Endometrial microvascular endothelial cells (primary cell): Measurements from ENCODE around the gene RASA3. TPM values are rescaled to one million over a fixed set of nuclear protein-coding genes. Genes with fewer than 3 reads are reported as not detected.

Experiments
- in situ Hi-C: cut with HindIII; loops from 2 replicates; pipeline ENCODE4 v1.10.0; 2017; ENCODE audit warnings: low sequenced_read_pairs, low pct_unique_long_range_greater_than_20kb; ENCODE audit errors: inconsistent ontology term
- total RNA-seq: library from RNA; depleted of rRNA; stranded (reverse); fragments of >200 nt; gene quantifications from one replicate; pipeline ENCODE4 v1.2.3, GENCODE V29; 2015; ENCODE audit errors: inconsistent ontology term

RASA3 gene
- total RNA-seq, 1 donor from 2014 or later, result 56.0 TPM

DNA sequence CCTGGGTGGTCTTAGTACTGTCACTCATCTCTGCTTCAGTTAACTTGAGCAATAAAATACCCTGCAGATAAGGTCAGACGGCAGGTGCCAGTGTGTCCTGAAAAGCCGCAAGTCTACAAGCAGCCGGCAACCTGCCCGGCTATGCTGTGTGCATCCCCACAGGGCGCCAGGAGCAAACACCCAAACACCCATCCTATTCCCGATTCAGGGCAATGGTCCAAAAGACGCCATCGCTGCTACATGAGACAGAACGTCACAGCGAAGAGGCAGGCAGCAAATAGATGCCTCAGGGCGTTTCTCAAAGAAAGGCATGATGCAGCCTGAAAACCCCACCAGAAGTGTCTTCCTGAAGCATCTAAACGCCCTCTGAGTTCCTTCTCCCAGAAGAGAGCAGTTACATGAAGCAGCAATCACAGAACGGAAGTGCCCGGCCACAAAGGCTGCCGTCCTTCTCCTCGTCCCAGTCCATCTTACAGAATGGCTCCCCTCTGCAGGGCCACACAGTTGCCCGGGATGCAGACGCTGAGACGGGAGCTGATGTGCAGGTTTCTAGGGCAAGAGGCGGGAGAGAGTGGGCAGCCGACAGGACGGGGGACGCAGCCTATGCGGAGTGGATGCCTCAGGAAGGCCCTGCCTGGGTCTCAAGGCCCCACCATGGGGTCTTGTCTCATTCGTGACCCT is 35.1 kb downstream of the RASA3 start:
- in situ Hi-C loops, result no loop called here

DNA sequence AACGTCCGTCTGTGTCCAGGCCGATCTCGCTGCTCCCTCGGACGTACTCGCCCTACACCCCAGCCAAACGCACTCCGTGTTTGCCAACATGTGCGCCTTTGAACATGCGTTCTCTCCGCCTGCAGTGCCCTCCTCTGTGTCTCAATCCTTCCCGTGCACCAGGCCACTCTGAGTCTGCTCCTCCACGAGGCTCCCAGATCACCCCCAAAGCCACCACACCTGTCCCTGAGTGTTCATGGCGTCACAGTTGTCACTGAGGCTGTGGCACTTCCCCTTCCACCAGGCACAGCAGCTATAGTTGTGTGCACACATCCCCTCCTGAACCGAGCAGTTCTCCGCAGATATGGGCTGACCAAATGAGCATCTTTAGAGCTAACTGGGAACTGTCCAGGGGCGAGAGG is 35.6 kb downstream of the RASA3 start:
- in situ Hi-C loops, result no loop called here

DNA sequence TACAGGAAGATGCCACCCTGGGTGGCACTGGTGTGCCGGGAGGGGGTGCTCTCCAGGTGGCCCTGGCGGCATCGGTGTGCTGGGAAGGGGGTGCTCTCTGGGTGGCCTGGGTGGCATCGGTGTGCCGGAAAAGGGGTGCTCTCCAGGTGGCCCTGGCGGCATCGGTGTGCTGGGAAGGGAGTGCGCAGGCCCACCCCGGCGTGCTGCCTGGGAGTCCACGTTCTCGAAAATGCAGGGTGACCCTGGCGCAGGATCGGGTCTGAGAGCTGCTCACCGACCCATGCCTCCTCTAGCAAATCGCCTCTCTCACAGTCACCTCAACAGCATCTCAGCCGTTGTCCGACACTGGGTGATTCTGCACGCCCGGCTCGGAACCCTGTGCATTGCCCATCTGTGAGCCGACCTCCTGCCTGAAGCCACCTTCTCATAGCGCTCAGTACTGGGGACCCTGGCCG is 36.4 kb downstream of the RASA3 start:
- in situ Hi-C loops, result no loop called here

DNA sequence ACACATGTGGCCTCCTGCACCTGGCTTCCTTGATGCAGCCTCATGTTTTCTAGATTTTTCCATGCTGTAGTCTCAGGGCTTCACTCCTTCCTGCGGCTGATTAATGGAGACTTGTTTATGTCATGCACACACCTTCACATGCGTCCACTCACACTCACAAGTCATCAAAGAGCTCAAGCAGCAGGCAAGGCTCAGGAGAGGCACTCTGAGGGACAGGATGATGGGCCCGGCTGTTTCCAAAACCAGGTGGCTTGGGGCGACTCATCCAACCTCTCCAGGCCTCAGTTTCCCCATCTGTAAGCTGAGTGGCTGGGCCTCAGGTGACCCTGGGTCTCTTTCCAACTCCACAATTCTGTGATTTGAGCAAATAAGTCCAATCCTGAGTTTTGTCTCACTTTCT is 36.9 kb downstream of the RASA3 start:
- in situ Hi-C loops, result no loop called here

DNA sequence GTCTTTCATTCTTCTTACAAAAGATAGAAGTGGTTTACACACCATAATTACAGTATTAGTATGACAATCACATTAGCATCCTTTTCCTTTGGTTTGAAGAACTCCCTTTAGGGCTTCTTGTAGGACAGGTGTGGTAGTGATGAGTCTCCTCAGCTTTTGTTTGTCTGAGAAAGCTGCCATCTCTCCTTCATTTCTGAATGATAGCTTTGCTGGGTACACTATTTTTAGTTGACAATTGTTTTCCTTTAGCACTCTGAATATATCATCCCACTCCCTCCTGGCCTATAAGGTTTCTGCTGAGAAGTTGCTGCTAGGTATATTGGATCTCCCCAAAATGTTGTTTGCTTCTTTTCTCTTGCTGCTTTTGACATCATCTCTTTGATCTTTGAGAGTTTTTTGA is 39.3 kb downstream of the RASA3 start:
- in situ Hi-C loops, result no loop called here

DNA sequence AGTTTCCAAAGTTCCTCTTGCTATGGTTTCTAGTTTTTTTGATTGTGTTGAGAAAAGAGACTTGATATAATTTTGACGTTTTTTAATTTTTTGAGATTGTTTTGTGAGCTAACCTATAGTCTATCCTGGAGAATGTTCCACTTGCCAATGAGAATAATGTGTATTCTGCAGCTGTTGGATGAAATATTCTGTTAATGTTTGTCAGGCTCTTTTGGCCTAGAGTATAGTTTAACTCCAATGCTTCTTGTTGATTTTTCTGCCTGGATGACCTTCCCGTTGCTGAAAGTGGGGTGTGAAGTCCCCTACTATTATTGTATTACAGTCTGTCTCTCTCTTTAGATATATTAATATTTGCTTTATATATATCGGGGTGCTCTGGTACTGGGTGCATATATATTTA is 40.0 kb downstream of the RASA3 start:
- in situ Hi-C loops, result no loop called here

DNA sequence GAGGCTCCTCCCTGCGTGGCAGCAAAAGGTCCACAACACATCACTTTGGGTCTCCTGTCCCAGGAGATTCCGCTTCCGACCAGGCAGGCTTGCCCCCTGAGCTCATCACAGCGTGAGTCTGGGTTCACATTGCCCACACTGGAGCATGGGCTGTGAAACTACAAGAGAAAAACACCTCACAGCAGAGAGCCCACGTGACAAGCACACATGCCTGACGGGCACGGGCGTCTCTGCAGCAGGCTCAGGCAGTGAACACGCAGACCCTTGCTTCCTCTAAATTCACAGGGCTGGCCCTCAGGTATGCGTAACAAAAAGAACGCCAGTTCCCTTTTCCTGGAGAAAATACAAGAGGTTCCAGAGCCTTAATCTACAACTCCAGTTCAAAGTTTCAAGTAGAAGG is 41.9 kb downstream of the RASA3 start:
- in situ Hi-C loops, result no loop called here

DNA sequence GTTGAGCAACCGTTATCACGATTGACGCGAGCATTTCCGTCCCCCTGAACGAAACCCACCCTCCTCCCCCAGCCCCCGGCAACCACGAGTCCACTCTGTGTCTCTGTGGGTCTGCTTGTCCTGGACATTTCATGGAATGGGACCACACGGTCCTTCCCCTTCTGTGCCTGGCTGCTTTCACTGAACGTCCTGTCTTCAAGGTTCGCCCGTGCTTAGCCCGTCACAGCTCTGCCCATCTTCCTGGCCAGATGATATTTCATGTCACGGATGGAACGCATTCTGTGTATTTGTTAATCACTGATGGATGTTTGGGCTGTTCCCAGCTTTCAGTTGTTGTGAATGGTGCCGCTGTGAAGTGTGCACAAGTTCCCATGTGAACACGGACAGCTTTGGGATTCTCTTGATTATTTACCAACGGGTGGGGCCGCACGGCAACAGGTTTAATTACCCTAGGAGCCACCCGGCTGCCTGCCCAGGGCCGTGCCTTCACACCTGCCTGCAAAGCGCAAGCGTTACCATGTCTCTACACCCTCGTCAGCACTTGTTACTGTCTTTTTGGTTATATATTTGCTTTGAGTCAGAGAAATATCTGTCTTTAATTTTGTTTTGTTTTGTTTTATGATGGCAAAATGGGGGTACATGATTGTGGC is 42.5 kb downstream of the RASA3 start:
- in situ Hi-C loops, result no loop called here

DNA sequence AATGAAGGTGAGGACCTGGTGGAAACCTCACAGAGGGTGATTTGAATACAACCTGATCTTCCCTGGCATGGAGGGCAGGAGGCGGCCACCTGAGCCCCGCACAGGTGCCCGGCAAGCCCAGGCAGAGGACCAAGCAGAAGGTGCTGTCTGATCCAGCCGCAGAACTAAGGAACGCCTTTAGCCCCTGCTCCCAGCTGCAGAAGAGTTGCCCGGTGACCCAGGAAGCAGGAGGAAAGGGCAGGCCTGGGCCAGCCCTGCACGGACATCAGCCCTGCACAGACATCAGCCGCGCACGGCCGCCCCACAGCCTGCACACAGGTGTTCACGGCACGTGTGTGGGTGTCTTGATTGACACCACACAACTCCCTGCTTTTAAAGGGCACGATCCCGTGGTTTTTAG is 43.1 kb downstream of the RASA3 start:
- in situ Hi-C loops, result no loop called here

DNA sequence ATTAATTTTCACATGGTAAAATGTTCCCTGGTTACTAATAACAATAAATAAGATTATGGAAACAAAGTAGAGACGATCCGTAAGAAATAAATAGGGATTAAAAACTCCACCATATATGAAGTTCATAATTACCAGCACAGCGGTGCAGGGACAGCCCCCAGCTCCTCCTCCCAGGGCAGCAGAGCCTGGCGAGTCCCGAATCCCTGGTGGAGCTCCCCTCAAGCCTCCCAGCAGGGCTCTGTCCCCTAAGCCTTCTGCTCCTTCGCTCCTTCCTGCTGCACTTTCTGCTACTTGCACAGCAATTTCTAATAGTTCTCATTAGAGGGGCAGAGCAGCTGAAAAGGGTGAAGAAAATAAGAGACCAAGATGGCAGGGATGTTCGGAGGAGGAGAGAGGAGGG is 43.6 kb downstream of the RASA3 start:
- in situ Hi-C loops, result no loop called here

DNA sequence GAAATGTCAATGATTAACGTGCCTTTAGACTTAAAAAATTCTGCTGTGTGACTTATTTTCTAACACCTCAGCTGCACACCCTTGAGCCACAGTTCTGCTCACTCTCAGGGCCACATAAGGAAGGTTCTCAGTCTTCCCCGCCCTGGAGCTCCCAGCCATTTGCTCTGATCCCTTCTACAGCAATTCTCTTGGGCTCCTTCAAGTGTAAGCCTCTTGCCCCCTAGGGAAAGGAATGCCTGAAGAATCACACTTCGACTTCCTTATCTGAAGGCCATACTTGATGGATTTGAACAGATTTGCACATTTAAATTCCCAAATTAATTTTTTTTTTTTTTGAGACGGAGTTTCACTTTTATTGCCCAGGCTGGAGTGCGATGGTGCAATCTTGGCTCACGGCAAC is 44.2 kb downstream of the RASA3 start:
- in situ Hi-C loops, result no loop called here

DNA sequence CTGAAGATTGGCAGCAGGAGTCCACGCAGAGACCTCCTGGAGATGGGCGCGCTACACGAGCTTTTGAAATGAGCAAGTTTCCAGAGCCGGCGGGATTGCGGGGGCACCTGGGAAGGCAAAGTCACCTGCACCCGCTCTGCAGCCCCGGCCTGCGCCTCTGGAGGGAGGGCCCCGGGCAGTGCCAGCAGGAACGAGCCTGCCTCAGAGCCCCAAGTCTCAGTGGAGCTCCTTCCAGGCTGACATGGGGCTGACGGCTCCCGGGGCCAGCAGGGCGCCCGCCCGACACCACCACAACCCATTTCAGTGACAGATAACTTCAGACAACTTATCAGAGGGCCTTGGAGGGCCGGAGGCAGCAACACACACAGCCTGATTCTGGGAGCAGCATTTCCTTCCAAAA is 45.0 kb downstream of the RASA3 start:
- in situ Hi-C loops, result no loop called here

DNA sequence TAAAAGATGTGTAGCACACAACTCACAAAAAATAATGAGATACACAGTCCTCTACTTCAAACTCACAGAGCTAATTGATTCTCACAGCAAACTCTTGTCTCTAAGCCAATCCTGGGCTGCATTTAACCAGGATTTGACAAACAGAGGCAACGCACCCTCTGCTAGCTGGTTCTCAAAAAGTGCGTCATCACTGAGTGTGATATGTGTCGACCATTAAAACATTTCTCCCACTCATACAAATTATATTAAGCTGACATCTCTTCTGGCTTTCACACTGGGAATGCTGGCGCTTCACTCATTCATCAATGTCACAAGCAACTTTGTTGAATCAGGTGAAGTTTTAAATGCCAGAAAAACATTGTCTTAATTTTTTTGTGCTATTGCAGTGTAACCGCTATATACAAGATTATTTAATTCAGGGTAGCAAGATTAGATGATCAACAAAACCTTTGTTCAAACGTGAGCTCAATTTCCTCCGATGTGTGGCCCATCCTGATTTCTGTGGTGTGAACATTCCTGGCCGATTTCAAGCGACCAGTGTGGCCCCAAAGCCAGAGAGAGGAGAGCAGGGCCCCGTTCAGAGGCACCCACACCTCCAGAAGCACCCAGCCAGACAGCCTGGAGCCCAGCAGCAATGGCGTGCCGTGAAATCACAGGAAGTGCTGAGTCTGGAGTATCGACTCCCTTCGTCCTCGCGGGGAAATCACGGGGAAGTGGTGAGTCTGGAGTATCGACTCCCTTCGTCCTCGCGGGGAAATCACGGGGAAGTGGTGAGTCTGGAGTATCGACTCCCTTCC is 49.4 kb downstream of the RASA3 start:
- in situ Hi-C loops, result no loop called here

DNA sequence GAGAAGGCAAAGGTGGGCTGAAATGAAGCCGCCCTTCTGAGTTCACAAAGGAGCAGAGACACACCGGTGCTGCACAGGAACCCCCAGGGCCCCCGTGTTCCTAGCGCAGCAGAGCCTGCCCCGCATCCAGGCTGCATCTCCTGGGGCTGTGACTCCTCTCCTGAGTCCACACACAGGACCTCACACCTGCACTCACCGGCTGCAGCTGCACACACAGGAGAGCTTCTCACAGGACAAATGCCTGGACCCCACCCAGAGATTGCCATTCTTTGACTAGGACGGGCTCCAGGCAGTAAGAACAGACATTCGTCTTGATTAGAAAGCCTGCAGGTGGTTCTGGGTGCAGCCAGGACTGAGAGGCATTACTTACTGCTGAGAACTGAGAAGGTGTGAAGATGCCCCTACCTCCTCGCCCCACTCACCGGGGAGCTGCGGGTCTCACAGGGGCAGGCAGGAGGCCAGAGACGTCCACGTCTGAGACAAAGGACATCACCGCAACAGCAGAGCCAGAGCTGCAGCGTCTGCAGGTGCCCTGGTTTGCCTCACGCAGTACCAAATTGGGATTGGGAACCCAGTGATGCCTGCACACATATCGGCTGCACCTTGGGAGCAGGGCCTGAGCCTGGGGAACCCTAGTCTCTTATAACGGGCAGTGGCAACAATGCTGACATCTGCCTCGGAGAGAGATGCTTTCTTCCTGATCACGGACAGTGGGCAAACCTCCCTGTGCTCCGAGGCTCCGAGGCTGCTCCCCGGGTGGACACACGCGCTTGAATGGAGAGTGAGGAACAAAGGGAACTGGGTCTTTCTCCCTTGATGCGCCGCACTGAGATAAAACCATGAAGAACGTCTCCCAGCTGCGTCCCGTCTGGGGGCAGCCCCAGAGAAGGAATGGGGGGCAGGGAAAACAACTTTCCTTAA is 50.4 kb downstream of the RASA3 start:
- in situ Hi-C loops, result no loop called here

DNA sequence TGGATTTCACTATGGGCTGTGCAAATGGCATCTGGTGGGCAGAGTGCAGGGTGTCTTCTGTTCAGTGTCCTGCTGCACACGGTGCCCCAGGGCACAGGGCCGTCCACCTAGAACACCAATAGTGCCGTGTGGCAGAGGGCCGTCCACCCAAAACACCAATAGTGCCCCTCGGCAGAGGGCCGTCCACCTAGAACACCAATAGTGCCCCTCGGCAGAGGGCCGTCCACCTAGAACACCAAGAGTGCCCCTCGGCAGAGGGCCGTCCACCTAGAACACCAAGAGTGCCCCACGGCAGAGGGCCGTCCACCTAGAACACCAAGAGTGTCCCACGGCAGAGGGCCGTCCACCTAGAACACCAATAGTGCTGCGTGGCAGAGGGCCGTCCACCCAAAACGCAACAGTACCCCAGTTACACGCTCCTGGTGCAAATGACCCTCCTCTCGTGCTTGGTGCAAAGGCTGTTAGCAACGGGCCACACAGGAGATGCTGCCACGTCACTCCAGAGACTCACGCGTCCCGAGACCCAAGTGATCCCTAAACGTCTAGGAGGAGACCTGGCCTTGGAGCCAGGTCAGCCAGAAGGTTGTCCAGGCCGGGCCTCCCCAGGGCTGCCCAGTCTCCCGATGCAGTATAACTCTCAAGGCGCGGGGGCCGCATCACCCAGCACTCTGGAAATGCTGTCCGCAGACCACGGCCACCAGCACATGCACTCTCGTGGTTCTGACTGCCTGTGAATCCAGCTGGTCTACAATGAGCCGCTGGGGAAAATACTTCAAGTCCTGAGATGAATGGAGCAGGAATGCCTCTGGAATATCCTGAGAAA is 51.5 kb downstream of the RASA3 start:
- in situ Hi-C loops, result no loop called here

DNA sequence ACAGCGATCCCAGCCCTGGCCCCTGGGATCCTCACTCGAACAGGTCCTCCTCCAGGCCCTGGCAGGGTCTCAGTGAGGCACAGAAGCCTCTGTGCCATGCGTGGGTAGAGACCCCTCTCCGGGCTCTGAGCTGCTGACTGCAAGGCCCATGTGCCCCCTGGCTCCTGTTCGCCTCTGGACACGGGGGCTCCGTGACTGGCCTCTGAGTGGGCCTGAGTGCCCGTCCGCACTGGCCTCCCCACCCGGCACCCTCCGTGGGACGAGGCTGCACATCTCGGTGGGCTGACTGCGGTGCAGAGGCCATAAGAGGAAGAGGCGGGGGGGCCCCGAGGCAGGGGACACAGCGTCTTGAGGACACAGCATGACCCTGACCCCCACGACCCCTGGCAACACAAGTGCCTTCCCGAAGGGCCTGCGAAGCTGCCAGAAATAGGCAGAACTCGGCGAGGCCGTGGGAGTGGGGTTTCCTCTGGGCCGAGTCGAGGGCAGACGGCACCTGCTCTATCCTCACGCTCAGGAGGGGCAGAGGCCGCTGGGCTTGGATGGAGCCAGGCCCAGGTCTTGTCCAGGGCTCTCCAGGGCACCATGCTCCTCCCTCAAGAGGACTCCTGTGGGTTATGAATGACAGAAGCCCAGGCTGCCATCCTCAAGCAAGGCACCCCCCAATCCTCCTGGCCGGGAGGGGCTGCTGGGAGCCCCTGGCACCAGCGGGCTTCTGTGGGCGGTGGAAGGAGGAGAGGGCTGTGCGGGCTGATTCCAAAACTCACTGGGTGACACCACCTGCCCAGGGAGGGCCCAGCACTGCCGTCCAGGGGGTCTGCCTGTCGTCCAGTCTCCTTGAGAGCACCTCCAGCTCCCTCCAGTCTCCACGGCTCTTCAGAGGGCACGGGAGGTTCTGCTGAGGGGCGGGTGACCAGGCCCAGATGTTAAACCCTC is 52.6 kb downstream of the RASA3 start:
- in situ Hi-C loops, result no loop called here
